Measurements from ENCODE around the gene SAP30.
A peak's percentile ranks its signal among the peaks of the same experiment; 100 is the strongest.

SAP30 gene

DNA sequence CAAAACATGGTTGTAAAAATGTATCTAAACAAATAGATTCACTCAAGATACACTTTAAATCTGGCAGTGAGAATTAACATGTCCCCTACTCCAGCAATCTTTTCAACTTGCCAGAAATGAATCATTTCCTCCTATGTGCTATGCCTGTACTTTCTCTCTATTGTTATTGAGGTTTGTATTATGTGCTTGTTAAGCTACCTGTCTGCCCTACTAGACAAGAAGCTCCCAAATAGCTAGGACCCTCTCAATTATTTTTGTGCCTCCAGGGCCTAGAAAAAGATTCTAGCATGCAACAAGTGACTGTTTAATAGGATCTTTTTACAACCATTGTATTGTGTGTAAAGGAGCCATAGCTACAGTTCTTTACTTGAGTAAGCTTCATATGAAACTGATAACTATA lies 3.5 kb upstream of the SAP30 start:
- H3K4me3 ChIP-seq (ENCODE audit: control insufficient read depth, low read depth, low read length): no peak overlapping the region
- no peak for DNase-seq (ENCODE audit: low read depth)
- TF ChIP-seq, protein P1, sequence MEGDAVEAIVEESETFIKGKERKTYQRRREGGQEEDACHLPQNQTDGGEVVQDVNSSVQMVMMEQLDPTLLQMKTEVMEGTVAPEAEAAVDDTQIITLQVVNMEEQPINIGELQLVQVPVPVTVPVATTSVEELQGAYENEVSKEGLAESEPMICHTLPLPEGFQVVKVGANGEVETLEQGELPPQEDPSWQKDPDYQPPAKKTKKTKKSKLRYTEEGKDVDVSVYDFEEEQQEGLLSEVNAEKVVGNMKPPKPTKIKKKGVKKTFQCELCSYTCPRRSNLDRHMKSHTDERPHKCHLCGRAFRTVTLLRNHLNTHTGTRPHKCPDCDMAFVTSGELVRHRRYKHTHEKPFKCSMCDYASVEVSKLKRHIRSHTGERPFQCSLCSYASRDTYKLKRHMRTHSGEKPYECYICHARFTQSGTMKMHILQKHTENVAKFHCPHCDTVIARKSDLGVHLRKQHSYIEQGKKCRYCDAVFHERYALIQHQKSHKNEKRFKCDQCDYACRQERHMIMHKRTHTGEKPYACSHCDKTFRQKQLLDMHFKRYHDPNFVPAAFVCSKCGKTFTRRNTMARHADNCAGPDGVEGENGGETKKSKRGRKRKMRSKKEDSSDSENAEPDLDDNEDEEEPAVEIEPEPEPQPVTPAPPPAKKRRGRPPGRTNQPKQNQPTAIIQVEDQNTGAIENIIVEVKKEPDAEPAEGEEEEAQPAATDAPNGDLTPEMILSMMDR (IDR thresholded peaks at IDR 0.05; ENCODE audit: control insufficient read depth, insufficient read depth, low read depth, low read length, missing control alignments): no peak

GRCh38 chr4:173367946-173368345 lies 2.8 kb upstream of the SAP30 start:
- H3K4me3 ChIP-seq (ENCODE audit: control insufficient read depth, low read depth, low read length): no peak overlapping the region
- TF ChIP-seq, protein P1 (IDR thresholded peaks at IDR 0.05; ENCODE audit: control insufficient read depth, insufficient read depth, low read depth, low read length, missing control alignments): no peak
- no peak for DNase-seq (ENCODE audit: low read depth)

DNA sequence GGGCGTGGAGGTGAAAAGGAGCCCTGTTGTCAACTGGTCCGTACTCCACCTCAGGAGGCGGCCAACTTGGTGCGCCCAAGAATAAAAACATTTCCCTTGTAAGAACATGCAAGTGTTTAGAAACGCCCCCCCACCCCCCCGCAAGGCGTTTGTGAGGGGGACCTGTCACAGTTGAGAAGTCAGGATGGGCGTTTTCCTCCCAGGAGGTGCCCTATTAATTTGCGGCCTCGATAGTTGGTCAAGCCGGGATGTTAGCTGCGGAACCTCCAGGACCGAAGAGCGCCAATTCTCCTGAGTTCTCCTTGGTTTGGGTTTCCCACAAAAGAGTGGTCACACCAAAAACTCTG lies 651 bp upstream of the SAP30 start:
- DNase-seq (ENCODE audit: low read depth): no peak
- TF ChIP-seq, protein P1 (IDR thresholded peaks at IDR 0.05; ENCODE audit: control insufficient read depth, insufficient read depth, low read depth, low read length, missing control alignments): no peak
- peak overlapping the region; percentile 87 for H3K4me3 ChIP-seq (ENCODE audit: control insufficient read depth, low read depth, low read length)

DNA sequence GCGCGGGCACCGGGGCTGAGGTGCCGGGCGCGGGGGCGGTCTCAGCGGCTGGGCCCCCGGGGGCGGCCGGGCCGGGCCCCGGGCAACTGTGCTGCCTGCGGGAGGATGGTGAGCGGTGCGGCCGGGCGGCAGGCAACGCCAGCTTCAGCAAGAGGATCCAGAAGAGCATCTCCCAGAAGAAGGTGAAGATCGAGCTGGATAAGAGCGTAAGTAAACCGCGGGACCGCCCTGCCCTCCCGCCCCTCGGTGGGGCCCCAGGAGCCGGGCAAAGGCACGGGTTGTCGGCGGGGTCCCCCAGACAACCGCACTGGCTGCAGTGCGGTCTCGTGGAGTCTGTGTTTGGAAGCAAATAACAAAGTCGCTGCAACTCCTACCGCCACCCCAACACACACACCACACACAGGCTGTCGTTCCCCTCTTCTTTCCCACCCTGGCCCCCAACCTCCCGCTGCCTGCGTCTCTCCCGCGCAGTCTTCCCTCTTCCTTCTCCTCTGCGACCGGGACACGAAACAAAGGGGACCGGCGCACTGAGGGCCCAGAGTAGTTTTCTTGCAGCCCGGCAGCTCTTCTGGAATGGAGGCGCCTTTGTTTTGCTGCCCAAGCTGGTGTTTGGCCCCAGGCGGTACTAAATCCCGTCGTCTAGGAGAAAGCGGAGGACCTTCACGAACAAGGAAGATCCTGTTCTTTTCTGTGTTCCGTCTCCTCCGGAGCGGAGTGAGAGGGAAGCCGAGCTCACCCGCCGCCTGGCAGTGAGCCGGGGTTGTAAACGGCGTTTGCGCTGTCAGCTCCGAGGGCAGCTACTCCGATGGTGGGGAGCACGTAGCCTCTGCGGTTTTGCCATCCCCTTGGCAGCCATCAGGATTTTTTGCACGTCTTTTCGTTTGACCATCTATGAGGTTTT lies 788 bp downstream of the SAP30 start:
- peak overlapping the region; percentile 87 for H3K4me3 ChIP-seq (ENCODE audit: control insufficient read depth, low read depth, low read length)
- peak; percentile 32 for DNase-seq (ENCODE audit: low read depth)
- TF ChIP-seq, protein P1 (IDR thresholded peaks at IDR 0.05; ENCODE audit: control insufficient read depth, insufficient read depth, low read depth, low read length, missing control alignments): no peak

GRCh38 chr4:173374588-173374987 lies 3.8 kb downstream of the SAP30 start:
- no peak for DNase-seq (ENCODE audit: low read depth)
- H3K4me3 ChIP-seq (ENCODE audit: control insufficient read depth, low read depth, low read length): no peak overlapping the region
- TF ChIP-seq, protein P1 (IDR thresholded peaks at IDR 0.05; ENCODE audit: control insufficient read depth, insufficient read depth, low read depth, low read length, missing control alignments): no peak

DNA sequence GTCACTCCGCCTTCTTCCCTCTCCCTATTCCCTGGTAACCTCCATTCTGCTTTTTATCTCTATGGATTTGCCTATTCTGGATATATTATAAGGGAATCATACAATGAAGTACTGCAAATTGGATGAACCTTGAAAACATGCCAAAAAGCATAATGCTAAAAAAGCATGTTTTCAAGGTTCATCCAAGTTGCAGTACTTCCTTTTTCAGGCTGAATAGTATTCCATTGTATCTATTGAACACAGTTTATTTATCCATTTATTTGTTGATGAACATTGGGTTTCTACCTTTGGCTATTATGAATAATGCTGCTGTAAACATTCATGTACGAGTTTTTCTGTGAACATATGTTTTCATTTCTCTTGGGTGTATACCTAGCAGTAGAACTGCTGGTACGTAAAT lies 9.2 kb downstream of the SAP30 start:
- TF ChIP-seq, protein P1 (IDR thresholded peaks at IDR 0.05; ENCODE audit: control insufficient read depth, insufficient read depth, low read depth, low read length, missing control alignments): no peak
- DNase-seq (ENCODE audit: low read depth): no peak

More for the DNA sequence above, 9.2 kb downstream of the SAP30 start:
- H3K4me3 ChIP-seq (ENCODE audit: control insufficient read depth, low read depth, low read length): no peak overlapping the region

All from AG09309 (cell line).